Measurements from ENCODE around the gene SOX1.

GRCh38 chr13:112024577-112024976 is 42.4 kb upstream of the SOX1 start:
- TF ChIP-seq SMAD3 (CRISPR knock-in tag; IDR thresholded peaks at IDR 0.05; ENCODE audit: borderline replicate concordance) (no peak), TCF7 (CRISPR knock-in tag; IDR thresholded peaks at IDR 0.05; ENCODE audit: low read depth) (no peak), CTCF (IDR thresholded peaks at IDR 0.05) (no peak)
